Cortex of kidney (tissue), 1 donor: ENCODE measurements around the gene STAG3.
"Not testable (repeated sequence)": the region's sequence is repeated elsewhere in the genome, so short reads cannot be mapped to it uniquely, and the experiment has no call there.

ENCODE experiments used
- DNase-seq: peaks from one replicate; lab custom pipeline; 2025; lab: John Stamatoyannopoulos, UW

STAG3 gene

GRCh38 chr7:100177045-100178001, at the start of gene STAG3, which contains the start of gene GPC2:
Gene STAG3 (plus strand): TSS chr7:100177918. CDS start chr7:100180557, 2,639 bp downstream.
Gene GPC2 (minus strand): TSS chr7:100177381. CDS start chr7:100177199, 182 bp downstream.
- DNase-seq = no peak

GRCh38 chr7:100128637-100128963, 49.1 kb upstream of the STAG3 start:
- no peak for DNase-seq

- not testable (repeated sequence) for DNase-seq
These were observed 47.5 kb upstream of the STAG3 start for GRCh38 chr7:100130220-100130607.

GRCh38 chr7:100130608-100131453, 46.9 kb upstream of the STAG3 start:
- DNase-seq = no peak

- DNase-seq = no peak
These were observed 45.6 kb upstream of the STAG3 start for GRCh38 chr7:100132126-100132525.

GRCh38 chr7:100132697-100133151, 45.0 kb upstream of the STAG3 start:
- no peak for DNase-seq

- DNase-seq = no peak
These were observed 39.6 kb upstream of the STAG3 start for GRCh38 chr7:100137851-100138760.

GRCh38 chr7:100141555-100141949, 36.2 kb upstream of the STAG3 start:
- no peak for DNase-seq

GRCh38 chr7:100142461-100142860, 35.3 kb upstream of the STAG3 start:
- no peak for DNase-seq

GRCh38 chr7:100146350-100146749, 31.4 kb upstream of the STAG3 start:
- DNase-seq = not testable (repeated sequence)

- no peak for DNase-seq
These were observed 30.4 kb upstream of the STAG3 start for GRCh38 chr7:100147278-100147677.

- DNase-seq = no peak
These were observed 29.5 kb upstream of the STAG3 start for GRCh38 chr7:100148225-100148558.

- DNase-seq = peak; percentile 63
These were observed 29.0 kb upstream of the STAG3 start, which contains the start of gene LAMTOR4 for GRCh38 chr7:100148559-100149328. Gene LAMTOR4 (plus strand): TSS chr7:100148918. CDS start chr7:100148973, 55 bp downstream.

- DNase-seq = no peak
These were observed 25.3 kb upstream of the STAG3 start for GRCh38 chr7:100152404-100152803.

GRCh38 chr7:100152937-100153666, 24.6 kb upstream of the STAG3 start:
- DNase-seq = no peak

GRCh38 chr7:100153708-100154535, 23.8 kb upstream of the STAG3 start:
- no peak for DNase-seq

GRCh38 chr7:100154651-100155491, 22.8 kb upstream of the STAG3 start:
- no peak for DNase-seq
